SK-N-SH treated with all-trans-retinoic acid at 6 μM for 48 hours (cell line): ENCODE measurements around the gene GSE1.

ENCODE experiments used
- ATAC-seq: fragments of 200-7000 bp; cut with Tn5 transposase; 3 replicates; pipeline ENCODE4 v1.9.1; 2020; ENCODE audit warnings: mild to moderate bottlenecking, moderate library complexity
- ARNTL ChIP-seq: fragments of 450-650 bp; formaldehyde crosslinking; IDR thresholded peaks from 2 replicates; pipeline ENCODE4 v1.5.0; 2020; ENCODE audit warnings: low read depth, mild to moderate bottlenecking, moderate library complexity, borderline replicate concordance
- BACH2 ChIP-seq: fragments of 250-450 bp; sonication (Bioruptor Pico); IDR thresholded peaks from 2 replicates; pipeline ENCODE4 v1.9.0; 2021; ENCODE audit warnings: mild to moderate bottlenecking, borderline replicate concordance
- CSDC2 ChIP-seq: fragments of 250-450 bp; sonication (Bioruptor Pico); IDR thresholded peaks from 2 replicates; pipeline ENCODE4 v1.5.0; 2020; ENCODE audit warnings: mild to moderate bottlenecking, moderate library complexity
- CSRNP3 ChIP-seq: fragments of 250-450 bp; sonication (Bioruptor Pico); IDR thresholded peaks from 2 replicates; pipeline ENCODE4 v1.5.1; 2021; ENCODE audit warnings: mild to moderate bottlenecking, moderate library complexity
- ESRRG ChIP-seq: fragments of 250-450 bp; sonication (Bioruptor Pico); IDR thresholded peaks from 2 replicates; pipeline ENCODE4 v1.6.1; 2021; ENCODE audit warnings: mild to moderate bottlenecking
- ISL1 ChIP-seq: fragments of 250-450 bp; sonication (Bioruptor Pico); IDR thresholded peaks from 2 replicates; pipeline ENCODE4 v2.1.2; 2022; ENCODE audit warnings: mild to moderate bottlenecking, moderate library complexity
- PATZ1 ChIP-seq: fragments of 250-450 bp; sonication (Bioruptor Pico); IDR thresholded peaks from 2 replicates; pipeline ENCODE4 v1.8.0; 2020; ENCODE audit warnings: mild to moderate bottlenecking, moderate library complexity, borderline replicate concordance
- POU6F1 ChIP-seq: fragments of 250-450 bp; sonication (Bioruptor Pico); IDR thresholded peaks from 2 replicates; pipeline ENCODE4 v1.8.0; 2021; ENCODE audit warnings: low read depth, mild to moderate bottlenecking, moderate library complexity, borderline replicate concordance
- PPARA ChIP-seq: fragments of 250-450 bp; sonication (Bioruptor Pico); IDR thresholded peaks from 2 replicates; pipeline ENCODE4 v1.5.0; 2020; ENCODE audit warnings: mild to moderate bottlenecking, borderline replicate concordance
- RARB ChIP-seq: fragments of 250-450 bp; sonication (Bioruptor Pico); IDR thresholded peaks from 2 replicates; pipeline ENCODE4 v1.8.0; 2021; ENCODE audit warnings: mild to moderate bottlenecking, moderate library complexity
- SNAI2 ChIP-seq: fragments of 250-450 bp; sonication (Bioruptor Pico); IDR thresholded peaks from 2 replicates; pipeline ENCODE4 v1.5.0; 2020; ENCODE audit warnings: mild to moderate bottlenecking, moderate library complexity
- TCF4 ChIP-seq: fragments of 250-450 bp; sonication (Bioruptor Pico); IDR thresholded peaks from 2 replicates; pipeline ENCODE4 v1.8.0; 2021; ENCODE audit warnings: mild to moderate bottlenecking, moderate library complexity, borderline replicate concordance
- TOX ChIP-seq: fragments of 250-450 bp; sonication (Bioruptor Pico); IDR thresholded peaks from 2 replicates; pipeline ENCODE4 v1.8.0; 2021; ENCODE audit warnings: mild to moderate bottlenecking, moderate library complexity, borderline replicate concordance
- ZC3H10 ChIP-seq: fragments of 250-450 bp; sonication (Bioruptor Pico); IDR thresholded peaks from 2 replicates; pipeline ENCODE4 v1.5.1; 2021; ENCODE audit warnings: mild to moderate bottlenecking, moderate library complexity
- ZFP3 ChIP-seq: fragments of 250-450 bp; sonication (Bioruptor Pico); IDR thresholded peaks from 2 replicates; pipeline ENCODE4 v1.5.0; 2020; ENCODE audit warnings: mild to moderate bottlenecking, moderate library complexity
- ZFP30 ChIP-seq: fragments of 450-650 bp; formaldehyde crosslinking; IDR thresholded peaks from 2 replicates; pipeline ENCODE4 v1.5.0; 2022; ENCODE audit warnings: mild to moderate bottlenecking, moderate library complexity
- ZNF565 ChIP-seq: fragments of 450-650 bp; formaldehyde crosslinking; conservative IDR thresholded peaks from 2 replicates; pipeline ENCODE4 v1.5.0; 2020; ENCODE audit warnings: low read depth, mild to moderate bottlenecking, moderate library complexity
- ZNF70 ChIP-seq: fragments of 450-650 bp; formaldehyde crosslinking; IDR thresholded peaks from 2 replicates; pipeline ENCODE4 v1.5.0; 2020; ENCODE audit warnings: mild to moderate bottlenecking, moderate library complexity

Gene GSE1

DNA sequence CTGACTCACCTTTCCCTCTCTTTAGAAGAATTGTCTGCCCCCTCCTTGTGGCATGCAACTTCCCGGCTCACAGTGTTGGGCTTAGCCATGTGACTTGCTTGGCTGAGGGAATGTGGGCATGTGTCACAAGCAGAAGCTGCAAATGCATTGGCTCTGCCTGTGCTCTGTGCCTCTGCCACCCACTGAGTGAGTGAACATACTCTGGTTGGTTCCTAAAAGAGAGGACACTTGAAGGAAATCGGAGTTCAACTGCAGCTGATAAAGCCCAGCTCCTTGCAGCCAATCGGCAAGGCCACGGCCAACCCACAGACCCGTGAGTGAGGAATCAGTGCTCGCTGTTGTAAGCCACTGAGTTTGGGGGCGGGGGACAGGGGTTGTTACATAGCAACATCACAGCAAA lies 86.5 kb downstream of the GSE1 start:
- ATAC-seq = peak; percentile 81
- TF ChIP-seq POU6F1 (CRISPR knock-in tag) (no peak), ZC3H10 (CRISPR knock-in tag) (no peak), BACH2 (CRISPR knock-in tag) (no peak), SNAI2 (CRISPR knock-in tag) (no peak), CSDC2 (CRISPR knock-in tag) (no peak), TOX (CRISPR knock-in tag) (no peak), ZFP3 (no peak), PPARA (CRISPR knock-in tag) (no peak), ESRRG (CRISPR knock-in tag) (no peak)

- ATAC-seq = no peak
- TF ChIP-seq ISL1 (CRISPR knock-in tag) (no peak), SNAI2 (CRISPR knock-in tag) (no peak)
Measured at GRCh38 chr16:85704011-85704410, 90.9 kb downstream of the GSE1 start.

DNA sequence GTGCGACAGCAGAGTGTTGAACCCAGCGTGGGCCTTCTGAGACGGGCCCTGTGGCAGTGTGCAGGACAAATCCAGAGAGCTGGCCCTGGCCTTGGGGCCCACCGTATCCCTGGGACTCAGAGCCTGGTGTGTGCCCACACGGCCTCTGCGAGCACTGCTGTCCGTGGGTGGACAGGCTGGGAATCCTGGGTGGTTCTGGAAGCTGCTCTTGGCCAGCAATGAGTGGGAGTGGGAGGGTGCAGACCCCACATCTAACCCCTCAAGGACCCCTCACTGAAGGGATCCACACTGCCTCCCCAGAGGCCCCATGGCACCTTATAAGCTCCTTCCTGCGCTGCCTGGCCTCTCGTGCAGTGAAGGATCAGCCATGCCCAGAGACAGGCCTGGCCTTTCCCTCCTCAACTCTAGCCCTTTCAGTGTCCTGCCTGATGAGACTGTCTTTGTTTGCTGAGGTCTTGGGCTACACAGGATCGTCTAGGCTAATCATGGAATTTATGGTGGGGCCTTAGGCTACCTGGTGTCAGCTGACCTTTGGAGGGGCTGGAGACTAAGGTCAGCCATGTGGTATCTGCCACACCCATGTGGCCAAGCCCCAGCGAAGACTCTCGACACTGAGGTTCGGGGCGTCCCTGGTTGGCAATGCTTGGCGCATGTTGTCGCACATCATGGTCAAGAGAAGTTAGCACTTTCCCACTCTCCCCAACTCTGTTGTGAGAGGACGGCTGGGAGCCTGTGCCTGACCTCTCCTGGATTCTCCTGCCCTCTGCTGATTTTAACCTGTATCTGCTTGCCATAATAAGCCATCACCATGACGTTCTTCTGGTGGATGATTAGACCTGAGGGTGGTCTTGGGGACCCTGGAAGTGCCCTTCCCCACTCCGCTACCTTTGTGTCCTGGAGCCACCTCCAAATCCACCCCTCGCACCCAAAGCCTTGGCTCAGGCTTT lies 92.1 kb downstream of the GSE1 start:
- TF ChIP-seq ZNF70 (CRISPR knock-in tag) = no peak
- no peak for TF ChIP-seq ARNTL
- TF ChIP-seq TCF4 = no peak
- no peak for TF ChIP-seq ZFP30 (CRISPR knock-in tag)
- no peak for TF ChIP-seq CSRNP3 (CRISPR knock-in tag)
- ATAC-seq = no peak

DNA sequence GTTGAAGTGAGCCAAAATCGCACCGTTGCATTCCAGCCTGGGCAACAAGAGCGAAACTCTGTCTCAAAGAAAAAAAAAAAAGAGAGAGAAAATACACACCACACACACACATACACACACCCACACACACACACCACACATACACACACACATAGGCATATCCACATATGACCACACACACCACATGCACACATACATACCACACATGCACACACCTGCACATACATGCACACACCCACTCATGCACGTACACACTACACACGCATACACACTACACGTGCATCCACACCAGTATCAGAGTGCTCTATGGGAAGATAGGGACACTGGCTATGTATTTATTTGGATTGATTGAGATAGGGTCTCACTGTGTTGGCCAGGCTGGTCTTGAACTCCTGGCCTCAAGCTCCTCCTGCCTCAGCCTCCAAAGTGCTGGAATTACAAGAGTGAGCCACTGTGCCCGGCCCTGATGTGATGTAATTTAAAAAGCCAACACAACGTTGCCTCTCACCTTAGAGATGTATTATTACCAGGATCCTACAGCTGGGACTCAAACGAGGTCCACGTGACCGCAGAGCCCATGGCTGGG lies 93.4 kb downstream of the GSE1 start:
- no peak for TF ChIP-seq SNAI2 (CRISPR knock-in tag)
- TF ChIP-seq POU6F1 (CRISPR knock-in tag) = no peak
- ATAC-seq = no peak

DNA sequence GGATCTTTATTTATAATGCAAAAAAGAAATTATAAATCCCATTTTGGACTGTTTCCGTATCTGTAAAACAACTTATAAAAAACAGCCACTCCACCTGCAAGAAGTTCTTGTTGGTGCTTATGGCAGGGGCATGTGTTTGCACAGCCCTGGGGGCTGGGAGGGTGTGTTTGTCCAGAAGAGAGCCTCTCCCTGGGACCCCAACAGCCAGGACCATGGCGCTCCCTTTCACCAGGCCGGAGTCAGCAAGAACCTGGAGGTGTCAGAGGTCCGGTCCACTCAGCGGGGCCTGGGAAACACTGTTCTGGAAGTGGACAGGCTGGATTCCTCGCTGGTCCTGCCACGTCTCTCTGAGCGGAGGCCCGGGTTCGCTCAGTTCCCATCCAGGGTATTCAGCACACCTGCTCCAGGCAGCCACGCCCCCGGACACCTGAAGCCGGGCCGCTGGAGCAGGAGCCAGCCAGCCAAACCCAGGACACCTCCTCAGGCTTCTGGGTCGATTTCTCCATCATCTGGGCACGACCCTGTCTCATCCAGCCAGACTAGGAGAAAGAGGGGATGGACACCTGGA lies 94.5 kb downstream of the GSE1 start:
- ATAC-seq = no peak
- TF ChIP-seq ZC3H10 (CRISPR knock-in tag) = no peak
- TF ChIP-seq CSRNP3 (CRISPR knock-in tag) = no peak
- no peak for TF ChIP-seq RARB (CRISPR knock-in tag)
- TF ChIP-seq BACH2 (CRISPR knock-in tag) = no peak
- no peak for TF ChIP-seq TOX (CRISPR knock-in tag)
- TF ChIP-seq PPARA (CRISPR knock-in tag) = no peak
- TF ChIP-seq TCF4 = no peak
- no peak for TF ChIP-seq ARNTL
- TF ChIP-seq ESRRG (CRISPR knock-in tag) = no peak
- no peak for TF ChIP-seq ZFP30 (CRISPR knock-in tag)
- no peak for TF ChIP-seq PATZ1 (CRISPR knock-in tag)
- TF ChIP-seq ZNF70 (CRISPR knock-in tag) = no peak
- no peak for TF ChIP-seq ISL1 (CRISPR knock-in tag)
- TF ChIP-seq ZNF565 (CRISPR knock-in tag) = no peak
